ENCODE results near the gene SARDH. TPM values are rescaled to one million over a fixed set of nuclear protein-coding genes. Genes with fewer than 3 reads are reported as not detected.

SARDH gene
- total RNA-seq, 1 experiment from 2014 or later = 5.6 TPM

- BruUV-seq (replicated peaks) = no TSS peak
- Histone ChIP-seq H3K36me3 (ENCODE audit: control insufficient read depth in 1 of 2, insufficient read depth in 2 of 2, low read length in 2 of 2) (peaks cover 3 to 4% of the 10 kb centered on the region in 2 experiments; a peak in 3 of 4 replicates), H3K9me2 (ENCODE audit: insufficient read depth) (no peaks in the 10 kb centered on the region), H3K27ac (ENCODE audit: low read depth, low read length) (no peak overlapping the region), H3K79me2 (ENCODE audit: insufficient read depth, low read length) (no peaks in the 10 kb centered on the region), H3K9ac (ENCODE audit: low read length) (no peak overlapping the region), H2AFZ (ENCODE audit: low read depth, low read length, poor library complexity, severe bottlenecking) (no peak overlapping the region), H3K27me3 (ENCODE audit: insufficient read depth, low read length) (no peaks in the 10 kb centered on the region), H3K9me3 (ENCODE audit: control insufficient read depth in 1 of 2, insufficient read depth in 1 of 2, low read depth in 1 of 2, low read length in 2 of 2) (no peaks in the 10 kb centered on the region), H3K4me2 (ENCODE audit: low read length) (no peak overlapping the region), H4K20me1 (ENCODE audit: insufficient read depth) (no peaks in the 10 kb centered on the region), H3K4me3 (replicated peaks in 1 of 2; ENCODE audit: low read depth in 1 of 2, low read length in 2 of 2) (no peak overlapping the region), H3K4me1 (ENCODE audit: control insufficient read depth in 1 of 2, insufficient read depth in 2 of 2, low read length in 2 of 2) (no peaks in the 10 kb centered on the region)
- ATAC-seq (no peak), DNase-seq (ENCODE audit: low read depth, low spot score) (no peak)
- POLR2A ChIA-PET = no interaction called here
- CTCF ChIA-PET = interaction anchor here (1.1 to 3.2 kb wide), 3 partner anchors 38 to 247 kb away, joined by 4 to 76 read pairs (median 11); partner anchors contain the start of gene ADAMTSL2
- no peak for TF ChIP-seq RAD21 (IDR thresholded peaks at IDR 0.05; ENCODE audit: low read depth)
- TF ChIP-seq ATF3 (IDR thresholded peaks at IDR 0.05) = no peak
- intact Hi-C loops (cut with micrococcal nuclease) = no loop called here
- RAD21 ChIA-PET (ENCODE audit: low non-redundant PET in 1 of 2, low total read pairs in 2 of 2, uncharacterized antibody in 2 of 2, unreplicated experiment in 2 of 2) = interaction anchor here (0.7 to 2.1 kb wide), 3 partner anchors 8 to 213 kb away, joined by 3 to 13 read pairs (median 3); no protein-coding TSS in a partner anchor
Measured at GRCh38 chr9:133780962-133781827, 43.0 kb upstream of the SARDH start.

- RAD21 ChIA-PET (ENCODE audit: low non-redundant PET in 1 of 2, low total read pairs in 2 of 2, uncharacterized antibody in 2 of 2, unreplicated experiment in 2 of 2) = no interaction called here
- no peaks in the 10 kb centered on the region for H4K20me1 ChIP-seq (ENCODE audit: insufficient read depth)
- H3K27ac ChIP-seq (ENCODE audit: low read depth, low read length) = no peak overlapping the region
- TF ChIP-seq SRF (IDR thresholded peaks at IDR 0.05; ENCODE audit: low read depth) (no peak), FOSL1 (IDR thresholded peaks at IDR 0.05; ENCODE audit: low read depth) (no peak), ZBTB33 (IDR thresholded peaks at IDR 0.05; ENCODE audit: extremely low read depth, insufficient replicate concordance, low read length) (no peak), POLR2AphosphoS5 (IDR thresholded peaks at IDR 0.05; ENCODE audit: low read depth, low read length) (no peak), CTCF (IDR thresholded peaks at IDR 0.05 in 2 of 3, conservative IDR thresholded peaks at IDR 0.05 in 1 of 3; ENCODE audit: borderline replicate concordance in 1 of 3, insufficient read depth in 1 of 3, low read depth in 2 of 3, low read length in 2 of 3) (no peak), ZFX (IDR thresholded peaks at IDR 0.05) (no peak), CBX3 (IDR thresholded peaks at IDR 0.05; ENCODE audit: low read depth) (no peak), EZH2 (IDR thresholded peaks at IDR 0.05) (no peak), SP1 (IDR thresholded peaks at IDR 0.05; ENCODE audit: low read depth) (no peak), EGR1 (IDR thresholded peaks at IDR 0.05; ENCODE audit: low read depth) (no peak), YY1 (IDR thresholded peaks at IDR 0.05; ENCODE audit: extremely low read depth, insufficient replicate concordance, low read depth, low read length) (no peak), ELF1 (IDR thresholded peaks at IDR 0.05; ENCODE audit: borderline replicate concordance, low read depth) (no peak), SIN3A (IDR thresholded peaks at IDR 0.05; ENCODE audit: low read depth) (no peak)
Measured at GRCh38 chr9:133780404-133780945, 42.3 kb upstream of the SARDH start.

More at GRCh38 chr9:133780404-133780945, 42.3 kb upstream of the SARDH start:
- Histone ChIP-seq H3K79me2 (ENCODE audit: insufficient read depth, low read length) (no peaks in the 10 kb centered on the region), H3K9ac (ENCODE audit: low read length) (no peak overlapping the region), H3K27me3 (ENCODE audit: insufficient read depth, low read length) (no peaks in the 10 kb centered on the region), H3K4me3 (replicated peaks in 1 of 2; ENCODE audit: low read depth in 1 of 2, low read length in 2 of 2) (no peak overlapping the region), H3K9me2 (ENCODE audit: insufficient read depth) (no peaks in the 10 kb centered on the region), H2AFZ (ENCODE audit: low read depth, low read length, poor library complexity, severe bottlenecking) (no peak overlapping the region), H3K36me3 (ENCODE audit: control insufficient read depth in 1 of 2, insufficient read depth in 2 of 2, low read length in 2 of 2) (peaks cover 0 to 4% of the 10 kb centered on the region in 2 experiments; a peak in 2 of 4 replicates), H3K4me2 (ENCODE audit: low read length) (no peak overlapping the region), H3K4me1 (ENCODE audit: control insufficient read depth in 1 of 2, insufficient read depth in 2 of 2, low read length in 2 of 2) (no peaks in the 10 kb centered on the region), H3K9me3 (ENCODE audit: control insufficient read depth in 1 of 2, insufficient read depth in 1 of 2, low read depth in 1 of 2, low read length in 2 of 2) (no peaks in the 10 kb centered on the region)
- intact Hi-C loops (cut with micrococcal nuclease) = no loop called here
- ChIA-PET POLR2A (no interaction called here), CTCF (interaction anchor here (2.3 to 3.2 kb wide), 2 partner anchors 38 to 214 kb away, joined by 11 to 76 read pairs; no protein-coding TSS in a partner anchor)
- ATAC-seq = no peak
- no TSS peak for BruUV-seq (replicated peaks)
- no peak for DNase-seq (ENCODE audit: low read depth, low spot score)

All from HCT116 (cell line).